Bone marrow (tissue), 2 donors: ENCODE measurements around the gene PLEKHB1.

ENCODE experiments used
- DNase-seq, 2 donors: peaks; one replicate each; lab custom pipeline; 2025; lab: John Stamatoyannopoulos, UW

PLEKHB1 gene

GRCh38 chr11:73680687-73681086, 34.3 kb downstream of the PLEKHB1 start:
- no peak for DNase-seq

GRCh38 chr11:73693899-73694525, 47.6 kb downstream of the PLEKHB1 start:
- no peak for DNase-seq

- no peak for DNase-seq
These were observed 58.7 kb downstream of the PLEKHB1 start for GRCh38 chr11:73705053-73705452.

GRCh38 chr11:73710964-73711363, 64.6 kb downstream of the PLEKHB1 start:
- DNase-seq, result no peak
